ENCODE results near the gene CACNA1B. TPM values are rescaled to one million over a fixed set of nuclear protein-coding genes. Genes with fewer than 3 reads are reported as not detected.
A peak's percentile ranks its signal among the peaks of the same experiment; 100 is the strongest.

The CACNA1B gene
- total and polyA plus RNA-seq, 4 donors, result 0.01 to 0.20 (median 0.09) TPM; not detected in 1

GRCh38 chr9:138025417-138025816, 147.8 kb downstream of the CACNA1B start:
- DNase-seq, result no peak
- H3K27me3 ChIP-seq (ENCODE audit: control insufficient read depth in 3 of 3, insufficient read depth in 3 of 3, low read length in 2 of 3), result peaks cover 8 to 45% (median 21%) of the 10 kb centered on the region in 3 donors

GRCh38 chr9:138025908-138026307, 148.3 kb downstream of the CACNA1B start:
- H3K9ac ChIP-seq (ENCODE audit: insufficient read depth in 1 of 2, low read length in 2 of 2), result no peak overlapping the region
- peaks cover 0 to 9% (median 0%) of the 10 kb centered on the region in 4 donors for H3K9me3 ChIP-seq (ENCODE audit: control insufficient read depth in 4 of 4, insufficient read depth in 3 of 4, low read length in 3 of 4)
- DNase-seq (no peak), ATAC-seq (ENCODE audit: insufficient read depth, low FRiP score) (no peak)
- H3K4me1 ChIP-seq (ENCODE audit: control insufficient read depth in 5 of 5, insufficient read depth in 5 of 5, low read length in 5 of 5), result peaks cover 0 to 1% (median 0%) of the 10 kb centered on the region in 5 donors
- peaks cover 8 to 45% (median 21%) of the 10 kb centered on the region in 3 donors for H3K27me3 ChIP-seq (ENCODE audit: control insufficient read depth in 3 of 3, insufficient read depth in 3 of 3, low read length in 2 of 3)
- H3K4me3 ChIP-seq, result no peak overlapping the region
- no peak overlapping the region for H3K27ac ChIP-seq (ENCODE audit: low read depth in 1 of 2, low read length in 1 of 2)
- no peak for TF ChIP-seq CTCF (IDR thresholded peaks at IDR 0.05; ENCODE audit: control extremely low read depth, extremely low read depth)
- 86 to 90% methylated on average over 7 of the region's 7 CpGs for WGBS, 2 donors
- no peaks in the 10 kb centered on the region for H3K36me3 ChIP-seq (ENCODE audit: control insufficient read depth in 4 of 4, insufficient read depth in 4 of 4, low read length in 4 of 4)

More at GRCh38 chr9:138025417-138025816, 147.8 kb downstream of the CACNA1B start:
- Histone ChIP-seq H3K4me3 (no peak overlapping the region), H3K36me3 (ENCODE audit: control insufficient read depth in 4 of 4, insufficient read depth in 4 of 4, low read length in 4 of 4) (no peaks in the 10 kb centered on the region), H3K9ac (ENCODE audit: insufficient read depth in 1 of 2, low read length in 2 of 2) (no peak overlapping the region), H3K27ac (ENCODE audit: low read depth in 1 of 2, low read length in 1 of 2) (no peak overlapping the region), H3K4me1 (ENCODE audit: control insufficient read depth in 5 of 5, insufficient read depth in 5 of 5, low read length in 5 of 5) (peaks cover 0 to 1% (median 0%) of the 10 kb centered on the region in 5 donors), H3K9me3 (ENCODE audit: control insufficient read depth in 4 of 4, insufficient read depth in 3 of 4, low read length in 3 of 4) (peaks cover 0 to 9% (median 0%) of the 10 kb centered on the region in 4 donors)
- WGBS, 2 donors, result 79 to 85% methylated on average over 4 of the region's 4 CpGs
- ATAC-seq (ENCODE audit: insufficient read depth, low FRiP score), result no peak
- TF ChIP-seq CTCF (IDR thresholded peaks at IDR 0.05; ENCODE audit: control extremely low read depth, extremely low read depth), result no peak

GRCh38 chr9:138028596-138028995, 151.0 kb downstream of the CACNA1B start:
- no peaks in the 10 kb centered on the region for H3K36me3 ChIP-seq (ENCODE audit: control insufficient read depth in 4 of 4, insufficient read depth in 4 of 4, low read length in 4 of 4)
- WGBS, 2 donors, result 88 to 94% methylated on average over 1 of the region's 1 CpG
- no peak for TF ChIP-seq CTCF (IDR thresholded peaks at IDR 0.05; ENCODE audit: control extremely low read depth, extremely low read depth)
- DNase-seq, result no peak
- H3K27me3 ChIP-seq (ENCODE audit: control insufficient read depth in 3 of 3, insufficient read depth in 3 of 3, low read length in 2 of 3), result peaks cover 2 to 31% (median 13%) of the 10 kb centered on the region in 3 donors
- no peak overlapping the region for H3K27ac ChIP-seq (ENCODE audit: low read depth in 1 of 2, low read length in 1 of 2)
- H3K9ac ChIP-seq (ENCODE audit: insufficient read depth in 1 of 2, low read length in 2 of 2), result no peak overlapping the region
- H3K4me1 ChIP-seq (ENCODE audit: control insufficient read depth in 5 of 5, insufficient read depth in 5 of 5, low read length in 5 of 5), result no peaks in the 10 kb centered on the region
- H3K4me3 ChIP-seq, result no peak overlapping the region
- no peak for ATAC-seq (ENCODE audit: insufficient read depth, low FRiP score)
- H3K9me3 ChIP-seq (ENCODE audit: control insufficient read depth in 4 of 4, insufficient read depth in 3 of 4, low read length in 3 of 4), result peaks cover 0 to 7% (median 0%) of the 10 kb centered on the region in 4 donors

DNA sequence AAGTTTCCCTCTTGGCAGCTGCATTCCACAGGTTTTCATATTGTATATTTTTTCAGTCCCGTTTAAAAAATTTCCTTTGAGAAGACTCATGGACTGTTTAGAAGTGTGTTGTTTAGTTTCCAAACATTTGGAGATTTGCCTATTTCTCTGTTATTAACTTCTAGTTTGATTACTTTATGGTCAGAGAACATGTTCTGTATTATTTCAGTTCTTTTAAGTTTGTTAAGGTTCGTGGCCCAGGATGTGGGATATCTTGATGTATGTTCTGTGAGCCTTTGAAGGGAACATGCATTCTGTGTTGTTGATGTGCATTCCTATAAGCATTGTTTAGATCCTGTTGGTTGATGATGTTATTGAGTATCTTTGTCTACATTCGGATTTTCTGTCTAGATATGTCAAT, 153.6 kb downstream of the CACNA1B start:
- WGBS, 2 donors, result 52 to 65% methylated on average over 3 of the region's 3 CpGs
- no peak for TF ChIP-seq CTCF (IDR thresholded peaks at IDR 0.05; ENCODE audit: control extremely low read depth, extremely low read depth)
- H3K4me3 ChIP-seq, result no peak overlapping the region
- peaks cover 0 to under 1% (median 0%) of the 10 kb centered on the region in 4 donors for H3K9me3 ChIP-seq (ENCODE audit: control insufficient read depth in 4 of 4, insufficient read depth in 3 of 4, low read length in 3 of 4)
- H3K27me3 ChIP-seq (ENCODE audit: control insufficient read depth in 3 of 3, insufficient read depth in 3 of 3, low read length in 2 of 3), result peaks cover 0 to 7% (median 0%) of the 10 kb centered on the region in 3 donors
- H3K36me3 ChIP-seq (ENCODE audit: control insufficient read depth in 4 of 4, insufficient read depth in 4 of 4, low read length in 4 of 4), result no peaks in the 10 kb centered on the region
- DNase-seq, result peak in 2 of 3 donors; percentile 61 to 62
- H3K27ac ChIP-seq (ENCODE audit: low read depth in 1 of 2, low read length in 1 of 2), result no peak overlapping the region
- ATAC-seq (ENCODE audit: insufficient read depth, low FRiP score), result no peak
- H3K4me1 ChIP-seq (ENCODE audit: control insufficient read depth in 5 of 5, insufficient read depth in 5 of 5, low read length in 5 of 5), result no peaks in the 10 kb centered on the region
- no peak overlapping the region for H3K9ac ChIP-seq (ENCODE audit: insufficient read depth in 1 of 2, low read length in 2 of 2)

Data from lung (tissue), 12 donors.